ENCODE results near the gene OR10Z1. TPM values are rescaled to one million over a fixed set of nuclear protein-coding genes. Genes with fewer than 3 reads are reported as not detected.

OR10Z1 gene
- not detected in 2 replicates for polyA plus RNA-seq (2014; cell fraction: cytosol; rRNA removed)
- not detected in 2 replicates for polyA plus RNA-seq (2014; cell fraction: nucleus; rRNA removed)

- no peak for DNase-seq (ENCODE audit: low spot score)
These were observed at the start of gene OR10Z1 for GRCh38 chr1:158604968-158605367. TSS of gene OR10Z1 (plus strand) at chr1:158605268. CDS start at chr1:158606439, 1,171 bp downstream.

GRCh38 chr1:158559696-158560095, 45.4 kb upstream of the OR10Z1 start:
- no peak for DNase-seq (ENCODE audit: low spot score)

GRCh38 chr1:158563853-158564252, 41.2 kb upstream of the OR10Z1 start:
- no peak for DNase-seq (ENCODE audit: low spot score)

- no peak for DNase-seq (ENCODE audit: low spot score)
These were observed 40.5 kb upstream of the OR10Z1 start for GRCh38 chr1:158564608-158565007.

- no peak for DNase-seq (ENCODE audit: low spot score)
These were observed 34.6 kb upstream of the OR10Z1 start, which contains the start of gene OR6P1 for GRCh38 chr1:158570480-158570879. TSS of gene OR6P1 (minus strand) at chr1:158570580. CDS start at chr1:158563604, 6,976 bp downstream.

GRCh38 chr1:158572226-158572625, 32.8 kb upstream of the OR10Z1 start:
- no peak for DNase-seq (ENCODE audit: low spot score)

GRCh38 chr1:158577561-158577960, 27.5 kb upstream of the OR10Z1 start:
- DNase-seq (ENCODE audit: low spot score), result no peak

- no peak for DNase-seq (ENCODE audit: low spot score)
These were observed 25.3 kb upstream of the OR10Z1 start, which contains the start of gene OR10X1 for GRCh38 chr1:158579733-158580132. TSS of gene OR10X1 (minus strand) at chr1:158579899. CDS start at chr1:158579899, 0 bp downstream.

GRCh38 chr1:158583962-158584361, 21.1 kb upstream of the OR10Z1 start:
- no peak for DNase-seq (ENCODE audit: low spot score)

- no peak for DNase-seq (ENCODE audit: low spot score)
These were observed 18.1 kb upstream of the OR10Z1 start for GRCh38 chr1:158586942-158587341.

GRCh38 chr1:158600735-158601134, 4.3 kb upstream of the OR10Z1 start:
- DNase-seq (ENCODE audit: low spot score), result no peak

- DNase-seq (ENCODE audit: low spot score), result no peak
These were observed 2.2 kb downstream of the OR10Z1 start for GRCh38 chr1:158607296-158607695.

- DNase-seq (ENCODE audit: low spot score), result no peak
These were observed 6.8 kb downstream of the OR10Z1 start for GRCh38 chr1:158611916-158612315.

GRCh38 chr1:158613764-158614163, 8.7 kb downstream of the OR10Z1 start:
- DNase-seq (ENCODE audit: low spot score), result no peak

GRCh38 chr1:158638146-158638545, 33.1 kb downstream of the OR10Z1 start:
- DNase-seq (ENCODE audit: low spot score), result no peak

GRCh38 chr1:158638904-158639303, 33.8 kb downstream of the OR10Z1 start:
- no peak for DNase-seq (ENCODE audit: low spot score)

- DNase-seq (ENCODE audit: low spot score), result no peak
These were observed 39.4 kb downstream of the OR10Z1 start for GRCh38 chr1:158644449-158644848.

- DNase-seq (ENCODE audit: low spot score), result no peak
These were observed 41.4 kb downstream of the OR10Z1 start for GRCh38 chr1:158646465-158646864.

- DNase-seq (ENCODE audit: low spot score), result no peak
These were observed 44.0 kb downstream of the OR10Z1 start for GRCh38 chr1:158649052-158649451.

GRCh38 chr1:158652721-158653334, 47.8 kb downstream of the OR10Z1 start:
- DNase-seq (ENCODE audit: low spot score), result no peak

GRCh38 chr1:158654086-158654485, 49.0 kb downstream of the OR10Z1 start:
- no peak for DNase-seq (ENCODE audit: low spot score)

- DNase-seq (ENCODE audit: low spot score), result no peak
These were observed 49.5 kb downstream of the OR10Z1 start for GRCh38 chr1:158654571-158654970.

Measured in SK-N-DZ (cell line).